Activated CD4-positive, alpha-beta T cell treated with anti-CD3 and anti-CD28 coated beads, Interleukin-10, Interleukin-2, amounts not matched to agents 100 ng/mL and 50 ng/mL, durations not matched to agents 16 hours and 8 hours (primary cell): Measurements from ENCODE around the gene SV2C.

ENCODE experiments used
- DNase-seq: peaks from one replicate; pipeline ENCODE4 v3.0.0-alpha.2; 2020

Gene SV2C

DNA sequence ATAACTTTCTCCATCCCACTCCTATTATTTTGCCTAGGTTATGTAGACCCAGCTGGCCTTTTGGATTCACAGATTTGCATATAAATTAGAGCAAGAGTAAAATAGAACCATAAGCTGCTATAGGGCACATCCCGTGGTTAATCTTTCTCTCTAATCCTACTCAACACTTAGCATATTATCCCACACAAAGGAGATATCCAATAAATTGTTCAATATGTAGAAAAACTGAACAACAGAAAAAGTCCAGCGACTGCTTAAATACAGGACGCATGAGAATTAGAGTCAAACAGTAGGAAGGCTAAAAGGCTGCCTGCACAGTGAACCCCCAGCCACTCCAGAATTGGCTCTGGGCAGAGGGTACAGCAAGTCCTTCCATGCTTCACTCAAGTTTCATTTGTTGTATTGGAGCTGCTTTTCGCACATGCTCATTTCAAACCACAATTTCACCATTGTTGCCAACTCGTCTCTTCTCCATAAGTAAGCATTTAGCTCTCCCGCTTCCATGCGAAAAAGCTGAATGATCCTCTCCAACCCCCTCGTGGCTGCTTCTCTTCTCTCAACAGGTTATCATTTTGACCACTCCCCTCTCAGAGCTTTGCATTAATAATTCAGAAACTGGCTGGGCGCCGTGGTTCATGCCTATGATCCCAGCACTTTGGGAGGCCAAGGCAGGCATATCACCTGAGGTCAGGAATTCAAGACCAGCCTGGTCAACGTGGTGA is 305.8 kb downstream of the SV2C start:
- DNase-seq = no peak

DNA sequence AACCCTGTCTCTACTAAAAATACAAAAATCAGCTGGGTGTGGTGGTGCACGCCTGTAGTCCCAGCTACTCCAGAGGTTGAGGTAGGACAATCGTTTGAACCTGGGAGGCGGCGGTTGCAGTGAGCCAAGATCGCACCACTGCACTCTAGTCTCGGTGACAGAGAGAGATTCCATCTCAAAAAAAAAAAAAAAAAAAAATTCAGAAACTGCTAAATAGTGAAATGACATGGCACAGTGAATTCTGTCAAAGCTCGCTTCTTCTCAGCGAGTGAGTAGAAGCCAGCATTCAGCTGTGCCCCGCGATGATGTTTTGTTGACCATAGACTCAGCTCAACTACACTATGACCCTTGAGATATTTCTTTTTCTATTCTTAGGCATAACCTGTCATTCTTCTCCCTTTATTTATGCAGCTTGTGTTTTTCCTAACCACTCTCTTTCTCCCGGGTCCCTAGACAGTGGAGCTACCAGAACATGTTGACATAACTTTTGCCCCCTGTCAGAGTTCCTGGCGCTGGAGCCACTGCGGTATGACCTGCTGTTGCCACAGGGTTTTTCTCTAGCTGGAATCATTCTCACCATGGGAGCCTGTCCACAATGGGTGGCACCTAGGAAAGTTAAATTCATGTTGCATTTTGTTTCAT is 306.5 kb downstream of the SV2C start:
- no peak for DNase-seq

DNA sequence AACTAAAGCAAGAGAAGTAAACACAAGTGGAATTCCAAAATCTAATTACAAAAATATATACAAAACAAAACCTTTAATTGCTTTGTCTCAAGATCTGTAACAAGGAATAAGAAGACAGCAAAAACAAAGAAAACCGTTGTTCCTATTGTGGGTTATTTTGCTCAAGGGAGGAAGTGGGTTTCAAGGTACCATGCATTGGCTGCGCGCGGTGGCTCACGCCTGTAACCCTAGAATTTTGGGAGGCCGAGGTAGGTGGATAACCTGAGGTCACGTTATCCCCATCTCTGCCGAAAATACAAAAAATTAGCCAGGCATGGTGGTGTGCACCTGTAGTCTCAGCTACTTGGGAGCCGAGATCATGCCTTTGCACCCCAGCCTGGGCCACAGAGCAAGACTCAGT is 307.8 kb downstream of the SV2C start:
- DNase-seq = peak; percentile 15

DNA sequence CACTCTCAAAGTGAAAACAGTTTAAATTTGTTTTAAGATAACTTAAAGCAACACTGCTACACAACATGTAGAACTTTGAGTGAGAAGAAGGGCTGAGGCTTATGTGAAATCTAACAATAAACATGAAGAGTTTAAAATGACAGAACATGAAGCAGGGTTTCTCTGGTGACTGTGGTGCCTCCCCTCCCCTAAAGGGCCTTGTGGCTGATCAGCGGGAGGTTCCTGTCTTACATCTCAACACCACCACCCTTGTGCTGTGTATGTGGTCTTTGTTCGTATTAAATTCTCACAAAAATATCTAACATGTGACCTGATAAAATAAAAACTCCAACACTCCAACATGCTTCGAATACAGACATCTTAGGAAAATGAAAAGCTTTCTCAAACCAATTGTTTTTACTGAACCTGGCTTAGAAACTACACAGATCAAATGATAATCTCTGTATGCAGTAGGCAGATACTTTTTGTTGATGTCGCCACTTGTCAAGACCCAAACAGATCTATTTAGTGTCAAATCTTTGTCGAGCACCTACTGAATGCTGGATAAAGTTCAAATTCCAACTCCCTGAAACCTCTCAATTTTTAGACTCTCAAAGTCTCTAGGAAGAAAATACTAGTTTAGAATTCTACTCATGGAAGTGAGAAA is 310.0 kb downstream of the SV2C start:
- DNase-seq = no peak

DNA sequence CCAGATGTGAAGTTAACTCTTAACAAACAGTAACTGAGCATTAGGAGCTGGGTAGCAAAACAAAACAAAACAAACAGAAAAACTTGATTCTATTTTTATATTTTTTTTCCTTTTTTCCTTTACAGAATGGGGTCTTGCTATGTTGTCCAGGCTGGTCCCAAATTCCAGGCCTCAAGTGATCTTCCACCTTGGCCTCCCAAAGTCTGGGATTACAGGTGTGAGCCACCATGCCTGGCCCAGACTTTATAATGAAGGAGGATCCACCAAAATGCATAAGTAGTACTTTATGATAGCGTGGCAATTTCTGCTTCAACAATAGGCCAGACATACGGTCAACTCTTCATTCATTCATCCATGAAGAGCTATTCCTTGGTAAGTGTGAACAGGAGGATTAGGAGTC is 314.0 kb downstream of the SV2C start:
- DNase-seq = no peak

DNA sequence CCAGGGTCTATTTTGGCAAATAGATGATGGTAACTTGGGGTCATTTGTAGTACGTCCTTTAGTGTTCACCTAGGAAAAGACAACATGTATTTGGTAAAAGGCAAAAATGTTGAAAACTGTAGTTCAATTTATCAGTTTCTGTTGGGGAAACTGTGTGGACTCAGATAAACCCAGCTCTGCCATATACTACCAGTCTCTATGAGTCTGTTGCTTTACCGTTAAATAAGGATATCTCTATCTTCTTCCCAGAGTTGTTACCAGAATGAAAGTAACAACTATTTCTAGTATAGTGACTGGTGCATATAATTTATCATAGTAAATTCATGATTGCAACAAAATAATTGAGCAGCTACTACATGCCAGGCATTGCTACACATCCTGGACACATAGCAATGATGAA is 316.1 kb downstream of the SV2C start:
- DNase-seq = no peak

DNA sequence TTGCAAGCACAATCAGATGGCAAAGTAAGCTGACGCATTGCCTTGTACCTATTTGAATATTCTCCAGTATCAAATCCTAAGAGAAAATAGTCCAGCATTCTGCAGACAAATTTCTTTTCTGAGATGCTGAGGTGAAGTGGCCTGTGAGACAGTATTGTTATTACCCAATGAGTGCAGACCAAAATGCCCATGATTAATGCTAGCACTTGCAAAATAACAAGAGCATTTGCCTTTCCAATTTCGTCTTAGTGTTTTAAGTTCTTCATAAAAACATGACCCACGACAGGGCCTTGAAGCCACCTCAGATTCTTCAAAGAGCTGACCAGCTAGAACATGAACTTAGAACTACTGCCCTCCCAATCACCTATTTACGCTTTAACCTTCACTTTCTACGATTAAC is 317.3 kb downstream of the SV2C start:
- DNase-seq = no peak

DNA sequence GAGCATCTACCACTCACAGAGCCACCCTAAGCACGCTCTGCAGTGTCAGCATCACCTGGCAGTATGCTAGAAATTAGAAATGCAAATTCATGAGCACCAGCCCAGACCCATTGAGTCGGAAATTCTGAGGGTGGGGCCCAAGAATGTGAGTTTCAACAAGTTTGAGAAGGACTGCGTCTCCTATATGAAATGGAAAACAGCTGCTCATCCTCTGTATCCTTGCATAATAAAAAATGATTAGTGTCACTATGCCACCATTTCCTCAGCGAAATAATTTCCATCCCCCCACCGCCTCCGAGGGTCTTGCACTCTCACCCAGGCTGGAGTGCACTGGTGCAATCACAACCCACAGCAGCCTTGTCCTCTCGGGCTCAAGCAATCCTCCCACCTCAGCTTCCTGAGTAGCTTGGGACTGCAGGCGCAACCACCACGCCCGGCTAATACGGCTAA is 318.6 kb downstream of the SV2C start:
- DNase-seq = peak; percentile 16

DNA sequence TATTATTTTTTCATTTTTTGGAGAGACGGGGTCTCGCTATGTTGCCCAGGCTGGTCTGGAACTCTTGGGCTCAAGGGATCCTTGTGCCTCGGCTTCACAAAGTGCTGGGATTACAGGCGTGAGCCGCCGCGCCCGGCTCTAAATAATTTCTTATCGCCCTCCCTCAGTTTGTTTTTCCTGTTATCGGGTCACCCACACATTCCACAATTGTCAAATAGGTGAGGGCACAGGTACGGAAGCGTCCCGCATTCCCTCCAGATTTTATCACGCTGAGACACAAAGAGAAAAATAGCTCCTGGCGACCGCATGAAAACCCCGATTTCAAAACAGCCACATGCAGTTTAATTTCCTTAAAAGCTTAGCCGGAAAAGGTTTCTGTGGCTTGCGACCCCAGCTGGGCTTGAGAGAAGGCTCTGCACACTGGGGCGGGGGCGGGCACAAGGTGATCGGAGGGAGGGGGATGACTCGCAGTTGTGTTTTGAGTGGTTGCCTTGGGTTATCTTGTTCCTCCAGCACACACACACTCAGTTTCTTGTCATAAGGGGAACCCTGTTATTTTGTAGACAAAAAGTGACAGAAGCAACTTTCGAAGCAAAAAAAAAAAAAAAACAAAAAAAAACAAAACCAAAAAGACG is 319.2 kb downstream of the SV2C start:
- DNase-seq = peak; percentile 92

DNA sequence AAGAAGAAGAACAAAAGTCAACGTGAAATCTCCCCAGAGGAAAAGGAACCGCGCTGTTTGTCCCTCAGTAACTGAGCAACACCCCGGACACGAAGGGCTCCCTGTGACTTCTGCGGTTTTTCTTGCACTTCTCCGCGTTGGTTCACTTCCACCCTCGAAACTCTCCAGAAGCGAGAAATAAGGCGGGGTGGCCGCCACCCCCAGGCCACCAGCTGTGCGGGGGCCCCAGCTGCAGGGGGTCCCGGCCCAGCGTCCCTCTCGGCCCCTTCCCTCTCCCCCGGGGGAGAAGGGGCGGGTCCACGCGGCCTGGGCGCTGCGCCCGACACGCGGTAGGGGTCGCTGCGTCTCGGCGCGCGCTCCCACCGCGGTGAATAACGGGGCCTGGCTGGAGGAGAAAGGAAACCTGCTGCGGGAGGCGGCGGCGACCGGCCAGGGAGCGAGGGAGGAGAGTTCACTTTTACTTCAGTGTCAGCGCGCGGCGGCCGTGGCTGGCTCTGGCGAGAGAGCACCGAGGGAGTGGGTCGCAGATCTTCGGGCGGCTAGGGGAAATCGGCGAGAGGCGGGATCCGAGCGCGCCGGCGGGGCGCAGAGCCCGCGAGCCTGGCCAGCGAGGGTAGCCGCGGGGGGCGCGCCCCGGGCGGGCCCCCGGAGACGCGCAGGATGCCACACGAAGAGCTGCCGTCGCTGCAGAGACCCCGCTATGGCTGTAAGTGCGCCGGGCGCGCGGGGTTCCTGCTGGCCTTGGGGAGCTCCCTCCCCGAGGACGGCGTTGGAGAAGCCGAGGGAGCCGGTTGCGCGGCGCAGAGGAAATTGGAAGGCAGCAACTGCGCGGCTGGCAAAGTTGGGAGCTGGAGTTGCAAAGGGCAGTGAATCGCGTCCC is 319.9 kb downstream of the SV2C start, which contains the start of gene IQGAP2:
Gene IQGAP2 (plus strand): TSS at position 400 of the 880 bp plus-strand sequence. CDS start 261 bp downstream, at position 661.
- peak; percentile 86 for DNase-seq
